ENCODE data around the gene CHM. TPM values are rescaled to one million over a fixed set of nuclear protein-coding genes. Genes with fewer than 3 reads are reported as not detected.

Gene CHM, protein sequence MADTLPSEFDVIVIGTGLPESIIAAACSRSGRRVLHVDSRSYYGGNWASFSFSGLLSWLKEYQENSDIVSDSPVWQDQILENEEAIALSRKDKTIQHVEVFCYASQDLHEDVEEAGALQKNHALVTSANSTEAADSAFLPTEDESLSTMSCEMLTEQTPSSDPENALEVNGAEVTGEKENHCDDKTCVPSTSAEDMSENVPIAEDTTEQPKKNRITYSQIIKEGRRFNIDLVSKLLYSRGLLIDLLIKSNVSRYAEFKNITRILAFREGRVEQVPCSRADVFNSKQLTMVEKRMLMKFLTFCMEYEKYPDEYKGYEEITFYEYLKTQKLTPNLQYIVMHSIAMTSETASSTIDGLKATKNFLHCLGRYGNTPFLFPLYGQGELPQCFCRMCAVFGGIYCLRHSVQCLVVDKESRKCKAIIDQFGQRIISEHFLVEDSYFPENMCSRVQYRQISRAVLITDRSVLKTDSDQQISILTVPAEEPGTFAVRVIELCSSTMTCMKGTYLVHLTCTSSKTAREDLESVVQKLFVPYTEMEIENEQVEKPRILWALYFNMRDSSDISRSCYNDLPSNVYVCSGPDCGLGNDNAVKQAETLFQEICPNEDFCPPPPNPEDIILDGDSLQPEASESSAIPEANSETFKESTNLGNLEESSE
- total RNA-seq (2013; cell fraction: nucleolus; rRNA removed), result 58.8 and 78.2 TPM in 2 replicates
- 7.9 and 9.0 TPM in 2 replicates for total RNA-seq (2014; rRNA removed)
- 9.8 and 10.5 TPM in 2 replicates for total RNA-seq (2014; rRNA removed; fragmentation: Illumina TruSeq; extraction: Trizol)
- 8.0 and 8.2 TPM in 2 replicates for total RNA-seq (2021)
- 2.9 TPM for polyA plus RNA-seq (2011; ENCODE audit: low read depth)
- 19.0 and 30.6 TPM in 2 replicates for polyA plus RNA-seq (2011; rRNA removed)
- 8.4 and 10.0 TPM in 2 replicates for polyA plus RNA-seq (2011; cell fraction: cytosol; rRNA removed)
- 15.0 and 15.1 TPM in 2 replicates for polyA plus RNA-seq (2011; cell fraction: nucleus; rRNA removed)
- 5.8 and 6.4 TPM in 2 replicates for polyA plus RNA-seq (2012)
- 11.0 and 11.3 TPM in 2 replicates for polyA plus RNA-seq (2014; fragmentation: Illumina TruSeq; extraction: Trizol)
- polyA plus RNA-seq (2014; fragmentation: Nextera tagmentation; extraction: Ambion mirVana), result 1 to 10 TPM; 4.8 to 6.0 TPM
- polyA plus RNA-seq (2014; rRNA removed), result 4.8 and 6.0 TPM in 2 replicates
- polyA plus RNA-seq (2016; fragmentation: Nextera tagmentation; extraction: Ambion mirVana), result 1 to 10 TPM; 7.3 to 8.2 TPM
- 17.7 and 19.7 TPM in 2 replicates for polyA minus RNA-seq (2011; rRNA and poly(A)+ RNA removed)
- 4.7 and 5.2 TPM in 2 replicates for polyA minus RNA-seq (2011; cell fraction: cytosol; rRNA and poly(A)+ RNA removed)
- polyA minus RNA-seq (2011; cell fraction: nucleus; rRNA and poly(A)+ RNA removed), result 26.6 and 47.5 TPM in 2 replicates
- Bru-seq, nascent RNA, result percentile 66 among the genes with signal in this experiment
- BruChase-seq, experiment 1, labeled RNA remaining after a 6-hour chase, result percentile 60 among the genes with signal in this experiment
- percentile 64 among the genes with signal in this experiment for BruChase-seq, experiment 2, labeled RNA remaining after a 2-hour chase
- long read RNA-seq, experiment 1, partial matches to known transcripts, result 1 of 2 reads
- long read RNA-seq, experiment 1, other reads (novel, unspliced or antisense), result 1 of 2 reads
- long read RNA-seq, experiment 2, full-length matches to known transcripts, result 6 of 24 reads
- long read RNA-seq, experiment 2, partial matches to known transcripts, result 13 of 24 reads
- long read RNA-seq, experiment 2, other reads (novel, unspliced or antisense), result 5 of 24 reads

DNA sequence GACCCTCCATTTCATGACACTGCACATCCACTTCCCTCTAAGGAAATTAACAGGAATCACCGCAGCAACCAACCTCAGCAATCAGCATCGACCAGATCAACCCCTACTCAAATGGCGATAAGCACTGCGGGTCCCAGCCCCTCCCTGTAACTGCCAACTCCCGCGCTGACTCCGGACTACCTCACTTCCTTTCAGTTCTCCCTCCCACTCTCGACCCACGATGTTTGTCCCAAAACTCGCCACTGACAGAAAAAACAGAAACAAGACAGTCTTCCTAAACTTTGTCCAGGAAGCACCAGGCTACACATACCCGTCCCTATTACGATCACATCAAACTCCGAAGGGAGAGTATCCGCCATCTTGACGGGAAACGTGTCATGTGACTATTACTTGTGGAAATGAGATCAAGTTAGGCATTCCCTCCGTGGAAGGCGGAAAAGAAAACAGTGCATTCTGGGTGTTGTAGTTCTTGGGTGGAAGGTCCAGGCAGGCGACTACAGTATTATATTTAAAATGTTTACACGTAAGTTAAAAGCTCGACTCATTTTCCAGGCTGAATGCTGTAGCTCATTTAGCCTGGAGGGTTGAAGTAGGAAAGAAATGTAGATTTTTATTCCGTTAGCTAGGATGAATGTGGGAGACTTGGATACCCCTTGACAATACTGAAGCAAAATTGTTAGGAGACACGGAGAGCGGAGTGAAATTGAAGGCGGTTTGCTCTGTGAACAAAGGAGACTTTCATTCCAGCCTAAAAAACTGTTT, at the start of gene CHM:
Gene CHM, minus strand, starts transcription at position 385 of the 762 bp plus-strand sequence. Its CDS starts 26 bp downstream, at position 359.
- ChIA-PET CTCF (interaction anchor here (1.1 to 1.4 kb wide), 2 partner anchors 11 to 19 kb away, joined by 3 to 4 read pairs; no protein-coding TSS in a partner anchor), SMC1A (ENCODE audit: uncharacterized antibody, unreplicated experiment) (interaction anchor here (0.9 kb wide), 1 partner anchor 418 kb away, joined by 3 read pairs; no protein-coding TSS in a partner anchor), RAD21 (ENCODE audit: unreplicated experiment) (no interaction called here), POLR2A (no interaction called here)
- ATAC-seq (peak; percentile 96), FAIRE-seq (peak; percentile 95), DNase-seq (ENCODE audit: low read depth, low spot score) (peak; percentile 63)
- no peaks in the 10 kb centered on the region for H3K36me3 ChIP-seq (ENCODE audit: control insufficient read depth in 2 of 2, insufficient read depth in 2 of 2, low read length in 1 of 2)
- no peaks in the 10 kb centered on the region for H3K4me1 ChIP-seq (ENCODE audit: control insufficient read depth, insufficient read depth, low read length)
- intact Hi-C loops (cut with micrococcal nuclease; ENCODE audit: unreplicated experiment) (no loop called here), in situ Hi-C loops (cut with MboI) (no loop called here)
- peak within 1 kb of the TSS; percentile 57 for H3K4me2 ChIP-seq (ENCODE audit: control insufficient read depth, insufficient read depth)
- H3K27ac ChIP-seq (ENCODE audit: control insufficient read depth, insufficient read depth), result peak within 1 kb of the TSS; percentile 88
- WGBS (ENCODE audit: insufficient coverage, insufficient replicate concordance, low lambda C conversion rate, missing lambda C conversion rate), result 32% methylated on average over 25 of the region's 25 CpGs
- no peaks in the 10 kb centered on the region for H3K27me3 ChIP-seq (replicated peaks in 1 of 2; ENCODE audit: control insufficient read depth in 2 of 2, insufficient read depth in 2 of 2, low read length in 1 of 2)
- peaks cover 30% of the 10 kb centered on the region for H3K79me2 ChIP-seq (ENCODE audit: control insufficient read depth, insufficient read depth, low read length)
- peak within 1 kb of the TSS; percentile 78 for H3K9ac ChIP-seq (ENCODE audit: control insufficient read depth, insufficient read depth, low read length)
- peak within 1 kb of the TSS; percentile 97 for H2AFZ ChIP-seq (ENCODE audit: control insufficient read depth, low read depth, low read length)
- H4K20me1 ChIP-seq (ENCODE audit: control insufficient read depth, insufficient read depth), result no peaks in the 10 kb centered on the region
- peak within 1 kb of the TSS; percentile 60 for H3K4me3 ChIP-seq
- BruUV-seq (replicated peaks), result no TSS peak
- H3K9me3 ChIP-seq (replicated peaks; ENCODE audit: control insufficient read depth, insufficient read depth, low read length), result no peaks in the 10 kb centered on the region
- peak; percentile 95 for TF ChIP-seq YY1 (IDR thresholded peaks at IDR 0.05; ENCODE audit: low read depth, low read length)
- TF ChIP-seq POU2F2 (IDR thresholded peaks at IDR 0.05; ENCODE audit: borderline replicate concordance, low read depth, low read length), result no peak
- peak; percentile 19; the same call in 1 of the 2 replicates for TF ChIP-seq RUNX3 (IDR thresholded peaks at IDR 0.05; ENCODE audit: low read length)
- TF ChIP-seq POLR2AphosphoS2 (IDR thresholded peaks at IDR 0.05; ENCODE audit: low read depth, low read length), result 0 out of 2 replicates have a peak, but pooled peaks have one; percentile 54
- peak; percentile 21; the same call in 1 of the 2 replicates for TF ChIP-seq IRF4 (IDR thresholded peaks at IDR 0.05; ENCODE audit: low read depth, low read length)
- TF ChIP-seq SREBF1 (IDR thresholded peaks at IDR 0.05; ENCODE audit: low read length), result no peak
- TF ChIP-seq RAD51 (IDR thresholded peaks at IDR 0.05), result peak; percentile 95
- TF ChIP-seq NFIC (IDR thresholded peaks at IDR 0.05; ENCODE audit: low read depth, low read length), result 0 out of 2 replicates have a peak, but pooled peaks have one; percentile 21
- TF ChIP-seq, protein P1, sequence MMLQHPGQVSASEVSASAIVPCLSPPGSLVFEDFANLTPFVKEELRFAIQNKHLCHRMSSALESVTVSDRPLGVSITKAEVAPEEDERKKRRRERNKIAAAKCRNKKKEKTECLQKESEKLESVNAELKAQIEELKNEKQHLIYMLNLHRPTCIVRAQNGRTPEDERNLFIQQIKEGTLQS (IDR thresholded peaks at IDR 0.05; ENCODE audit: borderline replicate concordance, extremely low read depth, low read depth, low read length), result peak; percentile 4; the same call in 1 of the 2 replicates
- TF ChIP-seq RELA (IDR thresholded peaks at IDR 0.05; ENCODE audit: borderline replicate concordance, partially characterized antibody), result peak; percentile 44
- peak; percentile 68; the same call in 1 of the 2 replicates for TF ChIP-seq TAF1 (IDR thresholded peaks at IDR 0.05; ENCODE audit: borderline replicate concordance, low read depth, low read length)
- TF ChIP-seq SIX5 (IDR thresholded peaks at IDR 0.05; ENCODE audit: low read depth, low read length, severe bottlenecking), result peak; percentile 70
- peak; percentile 51; the same call in 1 of the 2 replicates for TF ChIP-seq CREM (IDR thresholded peaks at IDR 0.05; ENCODE audit: low read depth)
- peak; percentile 87 for TF ChIP-seq PML (IDR thresholded peaks at IDR 0.05; ENCODE audit: low read length)
- no peak for TF ChIP-seq ZNF217 (IDR thresholded peaks at IDR 0.05)
- peak; percentile 81; the same call in 1 of the 2 replicates for TF ChIP-seq RB1 (IDR thresholded peaks at IDR 0.05; ENCODE audit: borderline replicate concordance)
- no peak for TF ChIP-seq TBL1XR1 (IDR thresholded peaks at IDR 0.05; ENCODE audit: low read depth, low read length)
